ENCODE results near the gene NHEJ1. TPM values are rescaled to one million over a fixed set of nuclear protein-coding genes. Genes with fewer than 3 reads are reported as not detected.

Gene NHEJ1
- total RNA-seq, 6 donors from 2014 or later, result 7.9 to 26.2 (median 14.3) TPM

DNA sequence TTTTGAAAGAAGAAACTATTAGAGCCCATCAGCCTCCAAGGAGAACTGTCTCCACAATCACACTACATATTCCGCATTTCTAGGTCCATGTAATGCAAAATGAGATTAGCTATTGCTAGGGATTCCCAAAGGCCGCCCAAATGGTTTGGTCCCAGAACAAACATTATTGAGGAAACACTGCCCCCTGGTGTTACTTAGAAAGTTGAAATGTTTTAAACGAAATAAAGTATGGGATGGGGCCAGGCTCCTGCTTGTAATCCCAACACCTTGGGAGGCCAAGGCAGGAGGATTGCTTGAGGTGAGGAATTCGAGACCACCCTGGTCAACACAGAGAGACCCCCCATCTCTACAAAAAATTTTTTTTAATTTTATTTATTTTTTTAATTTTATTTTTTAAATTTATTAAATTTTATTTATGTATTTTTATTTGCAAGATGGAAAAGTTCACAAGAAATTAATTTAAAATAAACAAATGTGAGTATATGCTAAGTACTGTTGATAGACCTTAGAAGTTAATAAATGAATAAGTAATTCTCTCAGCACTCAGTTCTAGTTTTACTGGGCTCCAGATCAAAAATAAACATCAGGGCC, 5.5 kb downstream of the NHEJ1 start:
- Histone ChIP-seq H3K36me3 (peaks cover 0 to 61% (median 15%) of the 10 kb centered on the region in 4 donors), H3K4me1 (peaks cover 5 to 7% (median 5%) of the 10 kb centered on the region in 4 donors), H3K27me3 (no peaks in the 10 kb centered on the region), H3K27ac (no peak overlapping the region), H3K9me3 (no peaks in the 10 kb centered on the region), H3K4me3 (no peak overlapping the region)
- WGBS, 2 donors, result 8 to 10% methylated on average over 4 of the region's 4 CpGs
- peak in 1 of 2 donors; percentile 74 for ATAC-seq (ENCODE audit: low FRiP score in 2 of 2)
- no peak for DNase-seq
- TF ChIP-seq POLR2AphosphoS5 (IDR thresholded peaks at IDR 0.05) (no peak), CTCF (IDR thresholded peaks at IDR 0.05) (peak; percentile 41 to 78 (median 64)), POLR2A (IDR thresholded peaks at IDR 0.05) (no peak), EP300 (IDR thresholded peaks at IDR 0.05) (no peak)

DNA sequence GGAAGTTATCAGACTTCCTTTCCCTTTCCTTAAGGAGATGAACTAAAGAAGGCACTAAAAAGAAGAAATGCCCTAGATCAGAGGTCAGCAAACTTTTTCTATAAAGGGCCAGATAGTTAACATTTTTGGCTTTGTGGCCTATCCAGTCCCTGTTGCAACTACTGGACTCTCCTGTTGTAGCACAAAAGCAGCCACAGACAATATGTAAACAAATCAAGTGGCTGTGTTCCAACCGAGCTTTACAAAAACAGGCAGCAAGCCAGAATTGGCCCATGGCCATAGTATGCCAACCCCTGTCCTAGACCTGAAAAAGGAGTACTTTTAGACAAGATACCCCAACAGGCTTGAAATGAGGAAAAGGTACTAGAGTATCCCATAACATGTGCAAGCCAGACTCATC, 10.9 kb downstream of the NHEJ1 start:
- DNase-seq (no peak), ATAC-seq (ENCODE audit: low FRiP score in 2 of 2) (no peak)
- Histone ChIP-seq H3K27ac (peak overlapping the region in 2 of 4 donors; percentile 21 to 44), H3K4me3 (no peak overlapping the region), H3K4me1 (peaks cover 7 to 10% (median 8%) of the 10 kb centered on the region in 4 donors), H3K9me3 (no peaks in the 10 kb centered on the region), H3K36me3 (peaks cover 0 to 77% (median 25%) of the 10 kb centered on the region in 4 donors), H3K27me3 (no peaks in the 10 kb centered on the region)
- WGBS, 2 donors, result 6 to 40% methylated on average over 1 of the region's 1 CpG
- TF ChIP-seq EP300 (IDR thresholded peaks at IDR 0.05) (no peak), POLR2A (IDR thresholded peaks at IDR 0.05) (no peak), POLR2AphosphoS5 (IDR thresholded peaks at IDR 0.05) (no peak), CTCF (IDR thresholded peaks at IDR 0.05) (no peak)

DNA sequence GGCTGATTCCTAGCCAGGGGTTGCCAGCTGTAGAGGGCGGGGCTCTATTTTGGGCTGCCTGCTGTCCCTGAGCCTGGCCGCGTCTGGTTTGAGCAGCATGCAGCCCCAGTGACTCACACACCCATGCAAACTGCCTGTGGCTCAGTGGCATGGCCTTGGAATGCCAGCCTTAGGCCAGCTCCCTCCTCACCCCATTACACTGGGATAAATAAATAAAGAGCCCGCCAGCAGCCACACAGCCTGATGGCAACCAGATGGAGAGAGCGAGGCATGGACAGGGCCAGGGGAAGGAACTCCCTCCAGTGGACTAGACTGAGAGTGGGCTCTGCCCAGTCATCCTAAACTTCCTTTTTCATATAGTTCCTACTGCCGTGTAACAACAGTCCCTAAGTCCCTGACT, 18.3 kb downstream of the NHEJ1 start:
- WGBS, 2 donors, result 85 to 95% methylated on average over 6 of the region's 6 CpGs
- Histone ChIP-seq H3K4me1 (no peaks in the 10 kb centered on the region), H3K4me3 (no peak overlapping the region), H3K36me3 (peaks cover 3 to 79% (median 36%) of the 10 kb centered on the region in 4 donors), H3K9me3 (no peaks in the 10 kb centered on the region), H3K27ac (no peak overlapping the region), H3K27me3 (no peaks in the 10 kb centered on the region)
- TF ChIP-seq POLR2AphosphoS5 (IDR thresholded peaks at IDR 0.05) (no peak), POLR2A (IDR thresholded peaks at IDR 0.05) (no peak), EP300 (IDR thresholded peaks at IDR 0.05) (no peak), CTCF (IDR thresholded peaks at IDR 0.05) (no peak)
- peak in 1 of 2 donors; percentile 43 for ATAC-seq (ENCODE audit: low FRiP score in 2 of 2)
- DNase-seq, result peak in 1 of 2 donors; percentile 19

GRCh38 chr2:219140722-219141121, 19.9 kb downstream of the NHEJ1 start:
- TF ChIP-seq POLR2AphosphoS5 (IDR thresholded peaks at IDR 0.05) (no peak), POLR2A (IDR thresholded peaks at IDR 0.05) (no peak), CTCF (IDR thresholded peaks at IDR 0.05) (no peak), EP300 (IDR thresholded peaks at IDR 0.05) (no peak)
- peaks cover 3 to 63% (median 23%) of the 10 kb centered on the region in 4 donors for H3K36me3 ChIP-seq
- no peak for ATAC-seq (ENCODE audit: low FRiP score in 2 of 2)
- no peak for DNase-seq
- no peak overlapping the region for H3K4me3 ChIP-seq
- no peak overlapping the region for H3K27ac ChIP-seq
- no peaks in the 10 kb centered on the region for H3K9me3 ChIP-seq
- WGBS, 2 donors, result 86 to 94% methylated on average over 3 of the region's 3 CpGs
- no peaks in the 10 kb centered on the region for H3K27me3 ChIP-seq
- no peaks in the 10 kb centered on the region for H3K4me1 ChIP-seq

DNA sequence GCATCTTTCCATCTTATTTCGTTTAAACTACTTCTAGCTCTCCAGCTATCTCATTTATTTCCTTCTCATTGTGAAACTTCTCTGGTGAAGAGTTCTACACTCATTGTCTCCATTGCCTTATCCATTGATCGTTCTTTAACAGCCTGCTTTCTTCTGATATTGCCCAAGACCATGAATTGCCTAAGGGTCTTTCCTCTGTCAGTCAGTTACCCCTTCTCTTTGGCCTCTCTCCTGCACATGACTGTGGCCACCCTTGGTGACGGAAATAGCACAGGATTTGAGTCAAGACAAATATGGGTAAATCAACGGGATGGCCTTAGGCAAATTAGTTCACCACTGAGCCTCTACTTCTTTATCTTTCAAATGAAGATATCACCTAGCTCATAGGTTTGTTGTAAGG, 26.6 kb downstream of the NHEJ1 start:
- DNase-seq (no peak), ATAC-seq (ENCODE audit: low FRiP score in 2 of 2) (no peak)
- WGBS, 2 donors, result 78 to 89% methylated on average over 4 of the region's 4 CpGs
- Histone ChIP-seq H3K4me3 (no peak overlapping the region), H3K27ac (no peak overlapping the region), H3K27me3 (no peaks in the 10 kb centered on the region), H3K36me3 (peaks cover 0 to 1% (median 0%) of the 10 kb centered on the region in 4 donors), H3K9me3 (no peaks in the 10 kb centered on the region), H3K4me1 (peaks cover 0 to 6% (median 0%) of the 10 kb centered on the region in 4 donors)
- no peak for TF ChIP-seq POLR2A (IDR thresholded peaks at IDR 0.05)
- no peak for TF ChIP-seq POLR2AphosphoS5 (IDR thresholded peaks at IDR 0.05)
